Prostate gland (tissue), 2 donors: ENCODE data around the gene MFSD6.

Experiments
- CTCF ChIP-seq, 4 experiments: fragments of 200-600 bp in 2 of 4; fragments of 450-650 bp in 2 of 4; sonication (generic) in 2 of 4; IDR thresholded peaks; 1 replicate in 3 of 4; 2 replicates in 1 of 4; pipeline ENCODE4 v1.5.1; 2016 to 2019; ENCODE audit warnings: antibody characterized with exemption in 4 of 4, mild to moderate bottlenecking in 2 of 4, moderate library complexity in 2 of 4
- POLR2AphosphoS5 ChIP-seq: sonication (generic); formaldehyde crosslinking; IDR thresholded peaks from one replicate; pipeline ENCODE4 v1.6.1; 2017; ENCODE audit warnings: antibody characterized with exemption

DNA sequence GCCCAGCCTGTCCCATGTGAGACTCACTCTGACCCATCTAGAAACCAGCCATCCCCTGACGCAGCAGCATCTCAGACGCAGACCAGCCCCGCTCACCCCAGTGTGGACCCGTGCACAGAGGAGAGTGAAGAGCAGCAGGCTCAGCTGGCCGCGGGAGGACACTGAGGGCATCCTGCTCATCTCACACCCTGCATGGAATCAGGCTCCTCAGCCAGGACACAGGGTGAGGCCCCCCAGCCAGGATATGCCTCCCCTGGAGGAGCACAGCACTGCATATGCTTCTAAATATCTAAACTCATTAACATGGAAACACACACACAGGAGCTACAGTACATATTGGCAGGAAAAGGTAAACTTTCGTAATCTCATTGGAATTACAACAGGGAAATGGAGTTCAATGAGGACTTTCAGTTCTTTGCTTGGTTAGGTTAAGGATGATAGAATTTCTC lies 91.9 kb downstream of the MFSD6 start:
- TF ChIP-seq CTCF (IDR thresholded peaks at IDR 0.05) (no peak), POLR2AphosphoS5 (no peak)
